A549 (cell line): ENCODE results near the gene COMMD10. TPM values are rescaled to one million over a fixed set of nuclear protein-coding genes. Genes with fewer than 3 reads are reported as not detected.

ENCODE experiments used
- ATAC-seq, 2 experiments: fragments of 200-7000 bp in 1 of 2; fragments of >200 bp in 1 of 2; cut with Nextera tagmentation in 1 of 2; cut with Tn5 transposase in 1 of 2; 3 replicates each; pipeline versions ENCODE4 v1.8.0 to v1.9.1; 2018 to 2020; ENCODE audit warnings: mild to moderate bottlenecking in 1 of 2, moderate library complexity in 1 of 2
- CTCF ChIA-PET: fragments of 300-600 bp; sonication (Branson Sonifier 250); formaldehyde crosslinking; extraction: SDS; loops from one replicate; lab custom pipeline; 2021; ENCODE audit warnings: antibody characterized with exemption, inconsistent platforms; lab: Yijun Ruan, JAX
- POLR2A ChIA-PET: fragments of 350-600 bp; formaldehyde crosslinking; extraction: SDS; loops from one replicate; lab custom pipeline; 2021; ENCODE audit warnings: antibody characterized with exemption, inconsistent platforms; lab: Yijun Ruan, JAX
- DNase-seq, 2 experiments: peaks; one replicate each; pipeline versions ENCODE4 v3.0.0 to v3.0.0-alpha.2; 2011 to 2016; ENCODE audit warnings: low read depth in 1 of 2, low spot score in 1 of 2
- FAIRE-seq: peaks from 2 replicates; lab custom pipeline; 2011; peaks lifted over from hg19 to GRCh38; lab: Jason Lieb, UNC
- H3K27ac ChIP-seq, 2 experiments: fragments of >200 bp; sonication (Bioruptor Twin); formaldehyde crosslinking; 3 replicates each; pipeline ENCODE4 v1.5.1; 2016 to 2017
- H3K4me1 ChIP-seq: fragments of >200 bp; sonication (Bioruptor Twin); formaldehyde crosslinking; 3 replicates; pipeline ENCODE4 v1.6.1; 2016
- H3K4me2 ChIP-seq: fragments of >200 bp; sonication (Bioruptor Twin); formaldehyde crosslinking; 3 replicates; pipeline ENCODE4 v1.6.1; 2016
- H3K4me3 ChIP-seq: fragments of >200 bp; sonication (Bioruptor Twin); formaldehyde crosslinking; 3 replicates; pipeline ENCODE4 v1.5.1; 2016
- H3K9me3 ChIP-seq: fragments of >200 bp; sonication (Bioruptor Twin); formaldehyde crosslinking; 3 replicates; pipeline ENCODE4 v1.6.1; 2016
- BCL3 ChIP-seq: fragments of >200 bp; sonication (Bioruptor Twin); formaldehyde crosslinking; IDR thresholded peaks from 3 replicates; pipeline ENCODE4 v1.6.1; 2016
- CEBPB ChIP-seq, 2 experiments: fragments of >200 bp in 1 of 2; sonication (Bioruptor Twin) in 1 of 2; formaldehyde crosslinking in 1 of 2; IDR thresholded peaks; 2 replicates each; pipeline ENCODE4 v1.6.1; 2012 to 2016
- CHD2 ChIP-seq: fragments of 150-350 bp; IDR thresholded peaks from 2 replicates; pipeline ENCODE4 v1.6.1; 2014; ENCODE audit warnings: low read length; ENCODE audit not compliant: partially characterized antibody
- CTCF ChIP-seq: fragments of >200 bp; sonication (Bioruptor Twin); formaldehyde crosslinking; IDR thresholded peaks from 3 replicates; pipeline ENCODE4 v1.5.1; 2016
- EHF ChIP-seq: fragments of 250-450 bp; sonication (Bioruptor Pico); IDR thresholded peaks from 2 replicates; pipeline ENCODE4 v1.5.0; 2020; ENCODE audit warnings: mild to moderate bottlenecking
- ESRRA ChIP-seq: fragments of 150-350 bp; IDR thresholded peaks from 2 replicates; pipeline ENCODE4 v1.6.1; 2014; ENCODE audit warnings: mild to moderate bottlenecking, low read length, borderline replicate concordance
- FOSB ChIP-seq: fragments of 250-450 bp; sonication (Bioruptor Pico); IDR thresholded peaks from 2 replicates; pipeline ENCODE4 v1.5.0; 2020; ENCODE audit warnings: mild to moderate bottlenecking, moderate library complexity
- GATA3 ChIP-seq: IDR thresholded peaks from 2 replicates; pipeline ENCODE4 v1.6.1; 2012; ENCODE audit warnings: borderline replicate concordance
- HES2 ChIP-seq: fragments of >200 bp; sonication (Bioruptor Twin); formaldehyde crosslinking; IDR thresholded peaks from 2 replicates; pipeline ENCODE4 v1.6.1; 2016
- HEYL ChIP-seq: fragments of 250-450 bp; sonication (Bioruptor Pico); IDR thresholded peaks from 2 replicates; pipeline ENCODE4 v1.8.0; 2021; ENCODE audit warnings: mild to moderate bottlenecking, moderate library complexity
- HOXB5 ChIP-seq: fragments of 250-450 bp; sonication (Bioruptor Pico); IDR thresholded peaks from 2 replicates; pipeline ENCODE4 v1.5.0; 2020; ENCODE audit warnings: mild to moderate bottlenecking, moderate library complexity
- JUN ChIP-seq, 2 experiments: fragments of >200 bp; sonication (Bioruptor Twin); formaldehyde crosslinking; IDR thresholded peaks; 2 replicates in 1 of 2; 3 replicates in 1 of 2; pipeline ENCODE4 v1.6.1; 2016 to 2017
- MYC ChIP-seq: IDR thresholded peaks from 2 replicates; pipeline ENCODE4 v1.6.1; 2012; ENCODE audit warnings: mild to moderate bottlenecking, inconsistent platforms, low read length, improper control_type of control experiment, borderline replicate concordance
- NPAS2 ChIP-seq: fragments of 250-450 bp; sonication (Bioruptor Pico); IDR thresholded peaks from 2 replicates; pipeline ENCODE4 v1.8.0; 2022; ENCODE audit warnings: mild to moderate bottlenecking, moderate library complexity, borderline replicate concordance
- NR3C1 ChIP-seq: fragments of >200 bp; sonication (Bioruptor Twin); formaldehyde crosslinking; IDR thresholded peaks from 3 replicates; pipeline ENCODE4 v1.6.1; 2017
- RAD21 ChIP-seq, 2 experiments: fragments of >200 bp in 1 of 2; sonication (Bioruptor Twin) in 1 of 2; formaldehyde crosslinking in 1 of 2; IDR thresholded peaks in 1 of 2; conservative IDR thresholded peaks in 1 of 2; 2 replicates in 1 of 2; 3 replicates in 1 of 2; pipeline ENCODE4 v1.6.1; 2012 to 2018; ENCODE audit warnings: inconsistent platforms in 1 of 2
- RCOR1 ChIP-seq: fragments of 150-350 bp; IDR thresholded peaks from 2 replicates; pipeline ENCODE4 v1.6.1; 2014; ENCODE audit warnings: antibody characterized with exemption, low read length, low read depth
- RFX5 ChIP-seq: fragments of 450-650 bp; IDR thresholded peaks from 2 replicates; pipeline ENCODE4 v1.7.1; 2014; ENCODE audit warnings: antibody characterized with exemption, mild to moderate bottlenecking, moderate library complexity
- RNF2 ChIP-seq: fragments of 200-600 bp; sonication (generic); IDR thresholded peaks from 2 replicates; pipeline ENCODE4 v1.6.1; 2016; ENCODE audit warnings: low read depth, mild to moderate bottlenecking, antibody characterized with exemption, moderate library complexity, borderline replicate concordance
- SMC3 ChIP-seq: fragments of >200 bp; sonication (Bioruptor Twin); formaldehyde crosslinking; IDR thresholded peaks from 3 replicates; pipeline ENCODE4 v1.6.1; 2018; ENCODE audit warnings: inconsistent platforms
- TFCP2L1 ChIP-seq: fragments of 250-450 bp; sonication (Bioruptor Pico); IDR thresholded peaks from 2 replicates; pipeline ENCODE4 v1.5.0; 2021; ENCODE audit warnings: mild to moderate bottlenecking
- ZFP36 ChIP-seq: fragments of 450-650 bp; IDR thresholded peaks from 2 replicates; pipeline ENCODE4 v1.6.1; 2014; ENCODE audit warnings: borderline replicate concordance; ENCODE audit not compliant: partially characterized antibody
- WGBS: methylation state at CpG from one replicate; pipeline ENCODE4 v1.1.6; 2017; ENCODE audit errors: missing lambda C conversion rate; 5-methylcytosine and 5-hydroxymethylcytosine counted together
- polyA plus RNA-seq, 4 experiments: library from polyadenylated mRNA; depleted of rRNA in 3 of 4; stranded (reverse); fragments of >200 nt; fragmentation: RNase III in 1 of 4; extraction: RNeasy Plus Mini Kit Qiagen cat#74134 plus additional on column Dnase treatment in 1 of 4; gene quantifications; 2 replicates in 3 of 4; 3 replicates in 1 of 4; pipeline ENCODE4 v1.2.3, GENCODE V29; 2011 to 2017

The COMMD10 gene
- polyA plus RNA-seq, 2 of the 4 experiments (the other 2 are of a cell fraction), result 40.2 to 63.9 TPM

GRCh38 chr5:116037236-116037822 is 47.5 kb upstream of the COMMD10 start:
- FAIRE-seq (no peak), DNase-seq (peak in 1 of 2 experiments; percentile 12), ATAC-seq (no peak)
- H3K4me2 ChIP-seq, result no peak overlapping the region
- no peak overlapping the region for H3K4me3 ChIP-seq
- POLR2A ChIA-PET, result no interaction called here
- CTCF ChIA-PET, result interaction anchor here (0.6 to 1.1 kb wide), 3 partner anchors 12 to 147 kb away, joined by 3 read pairs; no protein-coding TSS in a partner anchor
- H3K4me1 ChIP-seq, result peaks cover 2% of the 10 kb centered on the region; the same call in 1 of the 3 replicates
- 32% methylated on average over 3 of the region's 3 CpGs for WGBS
- no peaks in the 10 kb centered on the region for H3K9me3 ChIP-seq
- TF ChIP-seq EHF, result no peak
- TF ChIP-seq HEYL, result no peak
- TF ChIP-seq CTCF, result peak; percentile 25; the same call in 2 of the 3 replicates
- no peak for TF ChIP-seq CHD2
- no peak for TF ChIP-seq RFX5
- peak; percentile 20 to 23; a peak in 2 of 5 replicates for TF ChIP-seq RAD21 (conservative IDR thresholded peaks at IDR 0.05 in 1 of 2, IDR thresholded peaks at IDR 0.05 in 1 of 2)
- no peak for TF ChIP-seq CEBPB (IDR thresholded peaks at IDR 0.05)
- no peak for TF ChIP-seq RNF2
- H3K27ac ChIP-seq, result no peak overlapping the region

- Histone ChIP-seq H3K4me1 (no peaks in the 10 kb centered on the region), H3K27ac (no peak overlapping the region)
- no peak for TF ChIP-seq SMC3
- TF ChIP-seq, all 56 proteins: peak for 0
- WGBS, result 34% methylated on average over 3 of the region's 3 CpGs
- H3K4me2 ChIP-seq, result no peak overlapping the region
- ChIA-PET POLR2A (no interaction called here), CTCF (no interaction called here)
- no peaks in the 10 kb centered on the region for H3K9me3 ChIP-seq
- DNase-seq, result no peak
- no peak overlapping the region for H3K4me3 ChIP-seq
- FAIRE-seq, result no peak
- no peak for ATAC-seq
These were observed 46.0 kb upstream of the COMMD10 start for GRCh38 chr5:116038817-116039216.

GRCh38 chr5:116042375-116042774 is 42.5 kb upstream of the COMMD10 start:
- FAIRE-seq (no peak), DNase-seq (no peak), ATAC-seq (no peak)
- TF ChIP-seq GATA3, result no peak
- TF ChIP-seq BCL3, result no peak
- TF ChIP-seq CEBPB (IDR thresholded peaks at IDR 0.05), result no peak
- TF ChIP-seq MYC, result no peak
- TF ChIP-seq EHF, result no peak
- no peak for TF ChIP-seq RCOR1
- no peak for TF ChIP-seq HOXB5 (CRISPR knock-in tag)
- TF ChIP-seq ZFP36, result no peak
- no peak for TF ChIP-seq TFCP2L1 (CRISPR knock-in tag)
- no peak for TF ChIP-seq HES2
- no peak for TF ChIP-seq ESRRA
- TF ChIP-seq FOSB (CRISPR knock-in tag), result no peak
- TF ChIP-seq JUN (IDR thresholded peaks at IDR 0.05), result no peak
- TF ChIP-seq SMC3, result no peak
- no peak for TF ChIP-seq NR3C1
- no peak for TF ChIP-seq CHD2
- TF ChIP-seq NPAS2 (CRISPR knock-in tag), result no peak
- no peak for TF ChIP-seq RFX5
- POLR2A ChIA-PET, result no interaction called here
- H3K4me3 ChIP-seq, result no peak overlapping the region
- H3K4me2 ChIP-seq, result no peak overlapping the region
- no peak overlapping the region for H3K27ac ChIP-seq
- CTCF ChIA-PET, result interaction anchor here (0.7 to 1.1 kb wide), 3 partner anchors 14 to 155 kb away, joined by 3 to 4 read pairs (median 3); no protein-coding TSS in a partner anchor
- no peaks in the 10 kb centered on the region for H3K4me1 ChIP-seq
- H3K9me3 ChIP-seq, result no peaks in the 10 kb centered on the region
